ENCODE measurements around the gene HTT. TPM values are rescaled to one million over a fixed set of nuclear protein-coding genes. Genes with fewer than 3 reads are reported as not detected.

Gene HTT
- polyA plus RNA-seq, 1 donor (not counting 4 experiments of a cell fraction or from before 2014, with no cell fraction given) = 16.2 TPM

GRCh38 chr4:3115637-3116270 lies 41.3 kb downstream of the HTT start:
- Histone ChIP-seq H3K4me2 (ENCODE audit: control insufficient read depth, extremely low read depth, insufficient read depth, low read depth, low read length) (no peak overlapping the region), H3K4me3 (ENCODE audit: control insufficient read depth in 2 of 3, extremely low read depth in 1 of 3, insufficient read depth in 2 of 3, low read depth in 1 of 3, low read length in 3 of 3) (no peak overlapping the region), H3K9ac (ENCODE audit: control insufficient read depth, extremely low read depth, insufficient read depth, low read length) (no peak overlapping the region), H3K27me3 (ENCODE audit: control insufficient read depth, extremely low read depth, insufficient read depth, low read length) (no peaks in the 10 kb centered on the region), H2AFZ (ENCODE audit: control insufficient read depth, low read length) (no peak overlapping the region), H3K4me1 (ENCODE audit: control insufficient read depth, extremely low read depth, insufficient read depth, low read length) (peaks cover 18% of the 10 kb centered on the region), H3K27ac (ENCODE audit: control insufficient read depth, insufficient read depth, low read length) (no peak overlapping the region), H3K9me3 (ENCODE audit: control insufficient read depth, low read depth, low read length) (no peaks in the 10 kb centered on the region), H3K9me1 (ENCODE audit: control insufficient read depth, extremely low read depth, insufficient read depth, low read length) (no peaks in the 10 kb centered on the region), H3K36me3 (ENCODE audit: control insufficient read depth in 2 of 2, extremely low read depth in 1 of 2, insufficient read depth in 2 of 2, low read length in 2 of 2) (peaks cover 21 to 29% of the 10 kb centered on the region in 2 experiments), H3K79me2 (ENCODE audit: control insufficient read depth, insufficient read depth, low read length) (no peaks in the 10 kb centered on the region), H4K20me1 (ENCODE audit: control insufficient read depth, extremely low read depth, insufficient read depth, low read length) (no peaks in the 10 kb centered on the region)
- no peak for FAIRE-seq
- dilution Hi-C loops (cut with MboI; ENCODE audit: extremely low pct_ligation_motif_present, low sequenced_read_pairs) = no loop called here
- TF ChIP-seq CTCF (optimal IDR thresholded peaks at IDR 0.05 in 1 of 3, IDR thresholded peaks at IDR 0.05 in 1 of 3, conservative IDR thresholded peaks at IDR 0.05 in 1 of 3; ENCODE audit: extremely low read depth in 1 of 3, insufficient read depth in 2 of 3, low read length in 3 of 3) (no peak), EZH2 (IDR thresholded peaks at IDR 0.05; ENCODE audit: low read length) (no peak)
- no peak for DNase-seq (ENCODE audit: low read depth, low spot score)

- H3K4me1 ChIP-seq (ENCODE audit: control insufficient read depth, extremely low read depth, insufficient read depth, low read length) = peaks cover 12% of the 10 kb centered on the region
- no peaks in the 10 kb centered on the region for H4K20me1 ChIP-seq (ENCODE audit: control insufficient read depth, extremely low read depth, insufficient read depth, low read length)
- dilution Hi-C loops (cut with MboI; ENCODE audit: extremely low pct_ligation_motif_present, low sequenced_read_pairs) = no loop called here
- no peak overlapping the region for H3K4me2 ChIP-seq (ENCODE audit: control insufficient read depth, extremely low read depth, insufficient read depth, low read depth, low read length)
- H2AFZ ChIP-seq (ENCODE audit: control insufficient read depth, low read length) = no peak overlapping the region
- H3K36me3 ChIP-seq (ENCODE audit: control insufficient read depth in 2 of 2, extremely low read depth in 1 of 2, insufficient read depth in 2 of 2, low read length in 2 of 2) = peaks cover 26% of the 10 kb centered on the region in 2 experiments
- no peak overlapping the region for H3K9ac ChIP-seq (ENCODE audit: control insufficient read depth, extremely low read depth, insufficient read depth, low read length)
- no peak for TF ChIP-seq EZH2 (IDR thresholded peaks at IDR 0.05; ENCODE audit: low read length)
- no peak for TF ChIP-seq CTCF (optimal IDR thresholded peaks at IDR 0.05 in 1 of 3, IDR thresholded peaks at IDR 0.05 in 1 of 3, conservative IDR thresholded peaks at IDR 0.05 in 1 of 3; ENCODE audit: extremely low read depth in 1 of 3, insufficient read depth in 2 of 3, low read length in 3 of 3)
- no peaks in the 10 kb centered on the region for H3K9me1 ChIP-seq (ENCODE audit: control insufficient read depth, extremely low read depth, insufficient read depth, low read length)
- H3K27ac ChIP-seq (ENCODE audit: control insufficient read depth, insufficient read depth, low read length) = no peak overlapping the region
- H3K27me3 ChIP-seq (ENCODE audit: control insufficient read depth, extremely low read depth, insufficient read depth, low read length) = no peaks in the 10 kb centered on the region
- DNase-seq (ENCODE audit: low read depth, low spot score) (no peak), FAIRE-seq (no peak)
- H3K4me3 ChIP-seq (ENCODE audit: control insufficient read depth in 2 of 3, extremely low read depth in 1 of 3, insufficient read depth in 2 of 3, low read depth in 1 of 3, low read length in 3 of 3) = no peak overlapping the region
- H3K79me2 ChIP-seq (ENCODE audit: control insufficient read depth, insufficient read depth, low read length) = no peaks in the 10 kb centered on the region
- no peaks in the 10 kb centered on the region for H3K9me3 ChIP-seq (ENCODE audit: control insufficient read depth, low read depth, low read length)
Observed at GRCh38 chr4:3116955-3117354, 42.5 kb downstream of the HTT start.
